GM19324 (cell line): ENCODE data around the gene ADGRD1.
"Not testable (repeated sequence)": the region's sequence is repeated elsewhere in the genome, so short reads cannot be mapped to it uniquely, and the experiment has no call there.

Experiments
- ATAC-seq: cut with Tn5 transposase; IDR thresholded peaks from one replicate; pipeline ENCODE4 v1.9.1; 2021; ENCODE audit warnings: mild to moderate bottlenecking, moderate library complexity; ENCODE audit not compliant: unreplicated experiment, low FRiP score

ADGRD1 gene

GRCh38 chr12:130953771-130954543 is at the start of gene ADGRD1:
Gene ADGRD1, plus strand, starts transcription at chr12:130953907. Its CDS starts 559 bp downstream, at chr12:130954466.
- no peak for ATAC-seq

GRCh38 chr12:130904064-130904463 is 49.6 kb upstream of the ADGRD1 start:
- ATAC-seq, result no peak

GRCh38 chr12:130904936-130905455 is 48.7 kb upstream of the ADGRD1 start:
- not testable (repeated sequence) for ATAC-seq

GRCh38 chr12:130909111-130909510 is 44.6 kb upstream of the ADGRD1 start:
- ATAC-seq, result no peak

- ATAC-seq, result no peak
These were observed 42.5 kb upstream of the ADGRD1 start for GRCh38 chr12:130911193-130911592.

GRCh38 chr12:130911933-130912332 is 41.8 kb upstream of the ADGRD1 start:
- no peak for ATAC-seq

GRCh38 chr12:130916241-130916911 is 37.3 kb upstream of the ADGRD1 start:
- no peak for ATAC-seq

GRCh38 chr12:130917607-130918006 is 36.1 kb upstream of the ADGRD1 start:
- no peak for ATAC-seq

GRCh38 chr12:130919086-130919485 is 34.6 kb upstream of the ADGRD1 start:
- ATAC-seq, result no peak

- ATAC-seq, result no peak
These were observed 33.5 kb upstream of the ADGRD1 start for GRCh38 chr12:130920119-130920703.

- ATAC-seq, result no peak
These were observed 32.9 kb upstream of the ADGRD1 start for GRCh38 chr12:130920723-130921381.

GRCh38 chr12:130922511-130922953 is 31.2 kb upstream of the ADGRD1 start:
- ATAC-seq, result no peak

GRCh38 chr12:130924966-130925665 is 28.6 kb upstream of the ADGRD1 start:
- ATAC-seq, result no peak

- ATAC-seq, result no peak
These were observed 28.1 kb upstream of the ADGRD1 start for GRCh38 chr12:130925666-130926015.

GRCh38 chr12:130929363-130929762 is 24.3 kb upstream of the ADGRD1 start:
- no peak for ATAC-seq

- ATAC-seq, result no peak
These were observed 21.4 kb upstream of the ADGRD1 start for GRCh38 chr12:130932061-130932930.

- ATAC-seq, result no peak
These were observed 20.3 kb upstream of the ADGRD1 start for GRCh38 chr12:130933269-130933995.

GRCh38 chr12:130934753-130935152 is 19.0 kb upstream of the ADGRD1 start:
- no peak for ATAC-seq

- ATAC-seq, result no peak
These were observed 17.1 kb upstream of the ADGRD1 start for GRCh38 chr12:130936561-130936960.
